ENCODE results near the gene TMEM14C. TPM values are rescaled to one million over a fixed set of nuclear protein-coding genes. Genes with fewer than 3 reads are reported as not detected.
"Not testable (repeated sequence)": the region's sequence is repeated elsewhere in the genome, so short reads cannot be mapped to it uniquely, and the experiment has no call there.

Gene TMEM14C
- polyA plus RNA-seq, 1 donor (not counting 4 experiments of a cell fraction or from before 2014, with no cell fraction given), result 304 TPM

DNA sequence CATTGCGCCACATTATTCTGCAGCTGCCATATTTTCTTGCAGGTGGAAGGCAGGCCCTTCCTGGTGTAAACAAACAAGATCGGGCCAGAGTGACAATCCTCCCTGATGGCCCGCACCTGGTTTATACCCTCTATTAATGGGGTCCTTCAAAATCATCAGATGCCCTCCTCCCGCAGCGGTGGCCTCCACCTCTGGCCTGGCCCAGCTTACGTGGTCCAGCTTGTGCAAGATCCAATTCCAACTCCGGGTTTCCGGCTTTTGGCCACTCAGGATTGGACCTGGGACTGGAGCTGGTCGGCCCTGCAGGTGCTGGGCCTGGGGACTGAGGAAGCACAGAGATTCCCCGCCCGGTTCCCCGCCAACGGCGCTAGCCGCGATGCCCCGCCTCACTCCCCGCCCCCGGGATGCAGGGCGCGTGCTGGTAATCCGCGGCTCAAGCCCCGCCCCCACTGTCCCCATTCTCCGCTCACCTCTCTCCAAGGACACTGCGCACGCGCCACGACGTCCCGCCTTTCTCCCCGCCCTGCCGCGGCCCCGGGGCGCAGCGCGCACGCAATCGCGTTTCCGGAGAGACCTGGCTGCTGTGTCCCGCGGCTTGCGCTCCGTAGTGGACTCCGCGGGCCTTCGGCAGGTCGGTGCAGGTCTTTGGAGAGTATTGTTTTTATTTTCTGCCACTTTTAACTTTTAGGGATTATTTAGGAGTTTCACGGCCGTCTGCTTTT is 24.5 kb downstream of the TMEM14C start, which contains the start of gene TMEM14B:
Gene TMEM14B, plus strand, starts transcription at position 555 of the 722 bp plus-strand sequence. CDS start 1,441 bp downstream, outside the sequence.
- TF ChIP-seq EZH2 (IDR thresholded peaks at IDR 0.05; ENCODE audit: low read length), result no peak
- TF ChIP-seq, protein P1, sequence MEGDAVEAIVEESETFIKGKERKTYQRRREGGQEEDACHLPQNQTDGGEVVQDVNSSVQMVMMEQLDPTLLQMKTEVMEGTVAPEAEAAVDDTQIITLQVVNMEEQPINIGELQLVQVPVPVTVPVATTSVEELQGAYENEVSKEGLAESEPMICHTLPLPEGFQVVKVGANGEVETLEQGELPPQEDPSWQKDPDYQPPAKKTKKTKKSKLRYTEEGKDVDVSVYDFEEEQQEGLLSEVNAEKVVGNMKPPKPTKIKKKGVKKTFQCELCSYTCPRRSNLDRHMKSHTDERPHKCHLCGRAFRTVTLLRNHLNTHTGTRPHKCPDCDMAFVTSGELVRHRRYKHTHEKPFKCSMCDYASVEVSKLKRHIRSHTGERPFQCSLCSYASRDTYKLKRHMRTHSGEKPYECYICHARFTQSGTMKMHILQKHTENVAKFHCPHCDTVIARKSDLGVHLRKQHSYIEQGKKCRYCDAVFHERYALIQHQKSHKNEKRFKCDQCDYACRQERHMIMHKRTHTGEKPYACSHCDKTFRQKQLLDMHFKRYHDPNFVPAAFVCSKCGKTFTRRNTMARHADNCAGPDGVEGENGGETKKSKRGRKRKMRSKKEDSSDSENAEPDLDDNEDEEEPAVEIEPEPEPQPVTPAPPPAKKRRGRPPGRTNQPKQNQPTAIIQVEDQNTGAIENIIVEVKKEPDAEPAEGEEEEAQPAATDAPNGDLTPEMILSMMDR (optimal IDR thresholded peaks at IDR 0.05 in 1 of 3, IDR thresholded peaks at IDR 0.05 in 1 of 3, conservative IDR thresholded peaks at IDR 0.05 in 1 of 3; ENCODE audit: extremely low read depth in 1 of 3, insufficient read depth in 2 of 3, low read length in 3 of 3), result no peak
- Histone ChIP-seq H3K79me2 (ENCODE audit: control insufficient read depth, insufficient read depth, low read length) (peaks cover 40% of the 10 kb centered on the region), H3K9me3 (ENCODE audit: control insufficient read depth, low read depth, low read length) (no peaks in the 10 kb centered on the region), H3K27me3 (ENCODE audit: control insufficient read depth, extremely low read depth, insufficient read depth, low read length) (no peaks in the 10 kb centered on the region), H2AFZ (ENCODE audit: control insufficient read depth, low read length) (peak within 1 kb of the TSS; percentile 70), H3K36me3 (ENCODE audit: control insufficient read depth in 2 of 2, extremely low read depth in 1 of 2, insufficient read depth in 2 of 2, low read length in 2 of 2) (peaks cover 8 to 13% of the 10 kb centered on the region in 2 experiments), H4K20me1 (ENCODE audit: control insufficient read depth, extremely low read depth, insufficient read depth, low read length) (no peaks in the 10 kb centered on the region), H3K4me2 (ENCODE audit: control insufficient read depth, extremely low read depth, insufficient read depth, low read depth, low read length) (peak within 1 kb of the TSS; percentile 91), H3K4me1 (ENCODE audit: control insufficient read depth, extremely low read depth, insufficient read depth, low read length) (peaks cover 20% of the 10 kb centered on the region), H3K27ac (ENCODE audit: control insufficient read depth, insufficient read depth, low read length) (peak within 1 kb of the TSS; percentile 89), H3K4me3 (ENCODE audit: control insufficient read depth in 2 of 3, extremely low read depth in 1 of 3, insufficient read depth in 2 of 3, low read depth in 1 of 3, low read length in 3 of 3) (peak within 1 kb of the TSS; percentile 49 to 90 (median 70)), H3K9me1 (ENCODE audit: control insufficient read depth, extremely low read depth, insufficient read depth, low read length) (no peaks in the 10 kb centered on the region), H3K9ac (ENCODE audit: control insufficient read depth, extremely low read depth, insufficient read depth, low read length) (peak within 1 kb of the TSS; percentile 91)
- FAIRE-seq (no peak), DNase-seq (ENCODE audit: low read depth, low spot score) (peak; percentile 72)
- dilution Hi-C loops (cut with MboI; ENCODE audit: extremely low pct_ligation_motif_present, low sequenced_read_pairs), result no loop called here

DNA sequence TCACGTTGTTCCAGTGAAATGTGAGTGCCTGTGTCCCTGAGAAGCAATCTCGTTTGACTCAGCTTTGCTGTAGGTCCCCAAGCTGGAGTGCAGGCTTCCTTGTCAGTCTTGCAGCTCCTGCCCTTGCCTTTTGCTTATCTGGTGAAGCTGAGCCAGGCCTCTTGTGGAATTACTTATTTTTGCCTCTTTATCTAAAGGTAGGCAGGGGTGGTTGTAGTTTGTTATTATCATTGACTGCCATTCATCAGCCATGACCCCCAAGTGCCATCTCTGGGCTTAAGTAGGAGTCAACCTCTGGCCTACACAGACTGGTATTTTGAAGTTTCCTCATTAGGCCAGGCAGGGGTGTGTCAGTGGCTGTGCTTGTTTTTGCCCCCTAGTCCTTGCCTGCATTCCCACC is 26.9 kb downstream of the TMEM14C start:
- H3K9me3 ChIP-seq (ENCODE audit: control insufficient read depth, low read depth, low read length), result no peaks in the 10 kb centered on the region
- no peak overlapping the region for H3K9ac ChIP-seq (ENCODE audit: control insufficient read depth, extremely low read depth, insufficient read depth, low read length)
- dilution Hi-C loops (cut with MboI; ENCODE audit: extremely low pct_ligation_motif_present, low sequenced_read_pairs), result no loop called here
- TF ChIP-seq, protein P1 (optimal IDR thresholded peaks at IDR 0.05 in 1 of 3, IDR thresholded peaks at IDR 0.05 in 1 of 3, conservative IDR thresholded peaks at IDR 0.05 in 1 of 3; ENCODE audit: extremely low read depth in 1 of 3, insufficient read depth in 2 of 3, low read length in 3 of 3), result no peak
- TF ChIP-seq EZH2 (IDR thresholded peaks at IDR 0.05; ENCODE audit: low read length), result no peak
- no peaks in the 10 kb centered on the region for H4K20me1 ChIP-seq (ENCODE audit: control insufficient read depth, extremely low read depth, insufficient read depth, low read length)
- H3K36me3 ChIP-seq (ENCODE audit: control insufficient read depth in 2 of 2, extremely low read depth in 1 of 2, insufficient read depth in 2 of 2, low read length in 2 of 2), result peaks cover 16 to 21% of the 10 kb centered on the region in 2 experiments
- peak overlapping the region; percentile 90 for H3K4me2 ChIP-seq (ENCODE audit: control insufficient read depth, extremely low read depth, insufficient read depth, low read depth, low read length)
- H3K27me3 ChIP-seq (ENCODE audit: control insufficient read depth, extremely low read depth, insufficient read depth, low read length), result no peaks in the 10 kb centered on the region
- H3K9me1 ChIP-seq (ENCODE audit: control insufficient read depth, extremely low read depth, insufficient read depth, low read length), result no peaks in the 10 kb centered on the region
- H2AFZ ChIP-seq (ENCODE audit: control insufficient read depth, low read length), result no peak overlapping the region
- DNase-seq (ENCODE audit: low read depth, low spot score) (no peak), FAIRE-seq (no peak)
- H3K27ac ChIP-seq (ENCODE audit: control insufficient read depth, insufficient read depth, low read length), result no peak overlapping the region
- peaks cover 60% of the 10 kb centered on the region for H3K79me2 ChIP-seq (ENCODE audit: control insufficient read depth, insufficient read depth, low read length)
- no peak overlapping the region for H3K4me3 ChIP-seq (ENCODE audit: control insufficient read depth in 2 of 3, extremely low read depth in 1 of 3, insufficient read depth in 2 of 3, low read depth in 1 of 3, low read length in 3 of 3)
- peaks cover 20% of the 10 kb centered on the region for H3K4me1 ChIP-seq (ENCODE audit: control insufficient read depth, extremely low read depth, insufficient read depth, low read length)

DNA sequence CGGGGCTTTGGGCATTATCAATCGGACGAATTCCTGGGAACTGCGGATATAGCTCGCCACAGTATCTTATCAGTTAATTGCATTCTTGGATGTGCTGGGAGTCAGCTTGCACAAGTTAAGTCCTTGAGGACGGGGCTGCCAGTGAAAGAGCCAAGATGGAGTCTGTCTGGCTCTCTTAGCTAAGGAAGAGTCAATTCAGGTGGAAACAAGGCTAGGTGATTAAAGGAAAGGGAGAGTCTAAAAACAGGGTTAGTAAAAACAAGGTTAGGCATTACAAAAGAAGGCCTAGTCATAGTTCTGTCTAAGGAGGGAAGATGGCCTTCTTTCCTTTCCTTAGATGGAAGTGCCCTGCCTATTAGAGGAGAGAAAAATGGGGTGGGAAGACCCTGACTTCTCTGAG is 27.7 kb downstream of the TMEM14C start:
- Histone ChIP-seq H3K4me1 (ENCODE audit: control insufficient read depth, extremely low read depth, insufficient read depth, low read length) (peaks cover 20% of the 10 kb centered on the region), H3K36me3 (ENCODE audit: control insufficient read depth in 2 of 2, extremely low read depth in 1 of 2, insufficient read depth in 2 of 2, low read length in 2 of 2) (peaks cover 16 to 21% of the 10 kb centered on the region in 2 experiments), H3K79me2 (ENCODE audit: control insufficient read depth, insufficient read depth, low read length) (peaks cover 63% of the 10 kb centered on the region)
- dilution Hi-C loops (cut with MboI; ENCODE audit: extremely low pct_ligation_motif_present, low sequenced_read_pairs); H3K4me2 ChIP-seq (ENCODE audit: control insufficient read depth, extremely low read depth, insufficient read depth, low read depth, low read length); H3K9me3 ChIP-seq (ENCODE audit: control insufficient read depth, low read depth, low read length); DNase-seq (ENCODE audit: low read depth, low spot score); H4K20me1 ChIP-seq (ENCODE audit: control insufficient read depth, extremely low read depth, insufficient read depth, low read length); H3K9ac ChIP-seq (ENCODE audit: control insufficient read depth, extremely low read depth, insufficient read depth, low read length); H2AFZ ChIP-seq (ENCODE audit: control insufficient read depth, low read length); H3K4me3 ChIP-seq (ENCODE audit: control insufficient read depth in 2 of 3, extremely low read depth in 1 of 3, insufficient read depth in 2 of 3, low read depth in 1 of 3, low read length in 3 of 3); H3K27ac ChIP-seq (ENCODE audit: control insufficient read depth, insufficient read depth, low read length); FAIRE-seq; H3K27me3 ChIP-seq (ENCODE audit: control insufficient read depth, extremely low read depth, insufficient read depth, low read length); H3K9me1 ChIP-seq (ENCODE audit: control insufficient read depth, extremely low read depth, insufficient read depth, low read length): not testable (repeated sequence)

Measured in keratinocyte (primary cell).